Lower leg skin (tissue), 4 donors: ENCODE results near the gene SFMBT2. TPM values are rescaled to one million over a fixed set of nuclear protein-coding genes. Genes with fewer than 3 reads are reported as not detected.

ENCODE experiments used
- DNase-seq, 2 donors: peaks; one replicate each; pipeline ENCODE4 v3.0.0-alpha.2; 2019; ENCODE audit warnings: low spot score in 2 of 2
- H3K4me3 ChIP-seq: fragments of 200-600 bp; sonication (generic); 2 replicates; pipeline ENCODE4 v1.5.1; 2017; ENCODE audit warnings: mild to moderate bottlenecking, low read depth; ENCODE audit not compliant: poor library complexity, severe bottlenecking
- POLR2A ChIP-seq, 2 donors: fragments of 450-650 bp; IDR thresholded peaks; one replicate each; pipeline ENCODE4 v1.6.1; 2016 to 2017; ENCODE audit warnings: antibody characterized with exemption in 2 of 2, mild to moderate bottlenecking in 1 of 2, moderate library complexity in 1 of 2
- WGBS, 2 donors: methylation state at CpG; one replicate each; pipeline ENCODE4 v1.1.5; 2018; 5-methylcytosine and 5-hydroxymethylcytosine counted together
- intact Hi-C: fragments of 100-400 bp; cut with DNase I; formaldehyde crosslinking; loops from one replicate; pipeline ENCODE4 v1.15.0; 2023; ENCODE audit warnings: low total_unique reads
- total RNA-seq, 4 donors: library from RNA; depleted of rRNA; stranded (reverse); fragments of >200 nt; gene quantifications; one replicate each; pipeline ENCODE4 v1.1.0, GENCODE V29; 2016
- TF ChIP-seq, protein P1 (sequence below), 3 donors: fragments of 450-650 bp; IDR thresholded peaks; one replicate each; pipeline ENCODE4 v1.5.1; 2016; ENCODE audit warnings: antibody characterized with exemption in 3 of 3, mild to moderate bottlenecking in 3 of 3, moderate library complexity in 2 of 3

SFMBT2 gene
- total RNA-seq, 4 donors from 2014 or later: 0.42 to 3.3 (median 1.9) TPM

- WGBS, 2 donors: 77 to 88% methylated on average over 2 of the region's 2 CpGs
- no peak overlapping the region for H3K4me3 ChIP-seq
- DNase-seq: no peak
- no peak for TF ChIP-seq POLR2A (IDR thresholded peaks at IDR 0.05)
- TF ChIP-seq, protein P1, sequence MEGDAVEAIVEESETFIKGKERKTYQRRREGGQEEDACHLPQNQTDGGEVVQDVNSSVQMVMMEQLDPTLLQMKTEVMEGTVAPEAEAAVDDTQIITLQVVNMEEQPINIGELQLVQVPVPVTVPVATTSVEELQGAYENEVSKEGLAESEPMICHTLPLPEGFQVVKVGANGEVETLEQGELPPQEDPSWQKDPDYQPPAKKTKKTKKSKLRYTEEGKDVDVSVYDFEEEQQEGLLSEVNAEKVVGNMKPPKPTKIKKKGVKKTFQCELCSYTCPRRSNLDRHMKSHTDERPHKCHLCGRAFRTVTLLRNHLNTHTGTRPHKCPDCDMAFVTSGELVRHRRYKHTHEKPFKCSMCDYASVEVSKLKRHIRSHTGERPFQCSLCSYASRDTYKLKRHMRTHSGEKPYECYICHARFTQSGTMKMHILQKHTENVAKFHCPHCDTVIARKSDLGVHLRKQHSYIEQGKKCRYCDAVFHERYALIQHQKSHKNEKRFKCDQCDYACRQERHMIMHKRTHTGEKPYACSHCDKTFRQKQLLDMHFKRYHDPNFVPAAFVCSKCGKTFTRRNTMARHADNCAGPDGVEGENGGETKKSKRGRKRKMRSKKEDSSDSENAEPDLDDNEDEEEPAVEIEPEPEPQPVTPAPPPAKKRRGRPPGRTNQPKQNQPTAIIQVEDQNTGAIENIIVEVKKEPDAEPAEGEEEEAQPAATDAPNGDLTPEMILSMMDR (IDR thresholded peaks at IDR 0.05): no peak
- intact Hi-C loops: no loop called here
These were observed 136.5 kb downstream of the SFMBT2 start for GRCh38 chr10:7274293-7274692.

GRCh38 chr10:7272008-7272407, 138.8 kb downstream of the SFMBT2 start:
- DNase-seq: no peak
- WGBS, 2 donors: 87 to 96% methylated on average over 4 of the region's 4 CpGs
- no peak for TF ChIP-seq POLR2A (IDR thresholded peaks at IDR 0.05)
- TF ChIP-seq, protein P1 (IDR thresholded peaks at IDR 0.05): no peak
- H3K4me3 ChIP-seq: no peak overlapping the region
- intact Hi-C loops: no loop called here

DNA sequence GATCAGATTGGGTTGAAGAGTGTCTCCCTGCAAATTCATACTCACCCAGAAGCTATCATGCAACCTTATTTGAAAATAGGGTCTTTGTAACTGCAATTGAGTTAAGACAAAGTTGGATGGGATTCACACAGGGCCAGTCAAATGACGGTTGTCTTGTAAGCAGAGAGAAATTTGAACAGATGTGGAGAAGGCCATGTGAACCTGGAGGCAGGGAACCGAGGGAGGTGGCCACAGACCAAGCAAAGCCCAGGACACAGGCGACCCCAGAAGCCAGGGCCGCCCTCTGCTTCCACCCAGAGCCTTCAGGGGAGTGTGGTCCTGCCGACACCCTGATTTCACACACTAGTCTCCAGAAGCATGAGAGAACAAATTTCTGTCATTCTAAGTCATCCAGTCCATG, 140.8 kb downstream of the SFMBT2 start:
- intact Hi-C loops: no loop called here
- TF ChIP-seq POLR2A (IDR thresholded peaks at IDR 0.05): no peak
- TF ChIP-seq, protein P1 (IDR thresholded peaks at IDR 0.05): no peak
- 72 to 74% methylated on average over 5 of the region's 5 CpGs for WGBS, 2 donors

DNA sequence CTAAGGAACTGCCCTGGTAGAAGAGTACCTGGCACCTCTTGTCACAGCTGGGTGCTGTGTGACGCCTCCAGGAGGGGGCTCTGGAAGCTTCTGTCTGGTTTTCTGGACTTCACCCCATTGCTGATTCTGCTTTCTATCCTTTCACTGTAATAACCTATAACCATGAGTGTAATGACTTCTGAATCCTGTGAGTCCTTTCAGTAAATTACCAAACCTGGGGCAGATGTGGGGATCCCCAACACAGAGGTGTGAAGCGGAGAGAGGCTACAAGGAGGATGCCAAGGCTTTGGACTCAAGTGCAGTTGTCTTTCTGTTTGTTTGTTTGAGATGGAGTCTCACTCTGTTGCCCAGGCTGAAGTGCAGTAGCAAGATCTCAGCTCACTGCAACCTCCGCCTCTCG, 143.7 kb downstream of the SFMBT2 start:
- intact Hi-C loops: no loop called here
- DNase-seq: no peak
- no peak overlapping the region for H3K4me3 ChIP-seq
- TF ChIP-seq, protein P1 (IDR thresholded peaks at IDR 0.05): no peak
- TF ChIP-seq POLR2A (IDR thresholded peaks at IDR 0.05): no peak
- WGBS, 2 donors: 91 to 98% methylated on average over 4 of the region's 4 CpGs

More for the DNA sequence above, 140.8 kb downstream of the SFMBT2 start:
- no peak for DNase-seq
- H3K4me3 ChIP-seq: no peak overlapping the region

DNA sequence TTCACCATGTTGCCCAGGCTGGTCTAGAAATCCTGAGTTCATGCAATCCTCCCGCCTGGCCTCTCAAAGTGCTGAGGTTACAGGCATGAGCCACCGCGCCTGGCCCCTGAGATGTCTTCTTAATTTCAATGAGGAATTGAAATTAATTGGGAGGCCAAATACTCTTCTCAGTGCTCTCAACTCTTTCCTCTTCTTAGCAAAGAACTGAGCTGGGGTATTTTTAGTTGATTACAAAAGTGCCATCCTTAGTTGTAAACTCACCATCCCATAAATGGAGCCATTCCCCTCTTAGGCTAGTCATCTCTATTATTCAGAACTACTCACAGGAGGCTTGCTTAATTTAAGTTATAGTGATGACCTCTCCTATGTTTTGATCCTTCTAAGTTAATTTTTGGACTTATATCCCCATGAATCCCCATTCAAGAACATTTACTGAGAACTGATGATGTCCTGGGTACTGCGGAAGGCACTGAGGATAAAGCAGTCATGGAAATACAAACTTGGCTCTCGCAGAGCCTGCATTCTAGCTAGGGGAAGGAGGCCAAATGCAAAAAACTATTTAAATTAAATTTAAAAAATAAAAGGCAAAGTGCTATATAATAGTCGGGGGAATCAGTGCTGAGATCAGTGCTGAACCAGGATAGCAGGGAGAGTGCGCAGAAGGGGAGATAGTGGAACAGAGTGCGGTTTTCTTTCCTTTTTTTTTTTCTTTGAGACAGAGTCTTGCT, 145.3 kb downstream of the SFMBT2 start:
- no peak overlapping the region for H3K4me3 ChIP-seq
- no peak for TF ChIP-seq POLR2A (IDR thresholded peaks at IDR 0.05)
- 92 to 94% methylated on average over 8 of the region's 8 CpGs for WGBS, 2 donors
- no peak for DNase-seq
- intact Hi-C loops: no loop called here

- intact Hi-C loops: no loop called here
- WGBS, 2 donors: 74 to 85% methylated on average over 7 of the region's 7 CpGs
- no peak overlapping the region for H3K4me3 ChIP-seq
- no peak for TF ChIP-seq POLR2A (IDR thresholded peaks at IDR 0.05)
- TF ChIP-seq, protein P1 (IDR thresholded peaks at IDR 0.05): no peak
- no peak for DNase-seq
These were observed 146.5 kb downstream of the SFMBT2 start for GRCh38 chr10:7264313-7264756.
